ENCODE measurements around the gene PRR35.

GRCh38 chr16:530111-530817, 29.9 kb upstream of the PRR35 start:
- TF ChIP-seq EZH2phosphoT487 (IDR thresholded peaks at IDR 0.05; ENCODE audit: borderline replicate concordance, low read length), result no peak
- TF ChIP-seq, protein P1, sequence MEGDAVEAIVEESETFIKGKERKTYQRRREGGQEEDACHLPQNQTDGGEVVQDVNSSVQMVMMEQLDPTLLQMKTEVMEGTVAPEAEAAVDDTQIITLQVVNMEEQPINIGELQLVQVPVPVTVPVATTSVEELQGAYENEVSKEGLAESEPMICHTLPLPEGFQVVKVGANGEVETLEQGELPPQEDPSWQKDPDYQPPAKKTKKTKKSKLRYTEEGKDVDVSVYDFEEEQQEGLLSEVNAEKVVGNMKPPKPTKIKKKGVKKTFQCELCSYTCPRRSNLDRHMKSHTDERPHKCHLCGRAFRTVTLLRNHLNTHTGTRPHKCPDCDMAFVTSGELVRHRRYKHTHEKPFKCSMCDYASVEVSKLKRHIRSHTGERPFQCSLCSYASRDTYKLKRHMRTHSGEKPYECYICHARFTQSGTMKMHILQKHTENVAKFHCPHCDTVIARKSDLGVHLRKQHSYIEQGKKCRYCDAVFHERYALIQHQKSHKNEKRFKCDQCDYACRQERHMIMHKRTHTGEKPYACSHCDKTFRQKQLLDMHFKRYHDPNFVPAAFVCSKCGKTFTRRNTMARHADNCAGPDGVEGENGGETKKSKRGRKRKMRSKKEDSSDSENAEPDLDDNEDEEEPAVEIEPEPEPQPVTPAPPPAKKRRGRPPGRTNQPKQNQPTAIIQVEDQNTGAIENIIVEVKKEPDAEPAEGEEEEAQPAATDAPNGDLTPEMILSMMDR (conservative IDR thresholded peaks at IDR 0.05; ENCODE audit: low read depth, low read length), result no peak
